HTR-8/SVneo (cell line): ENCODE data around the gene SLC6A19.

Experiments
- DNase-seq: peaks from one replicate; pipeline ENCODE4 v3.0.0; 2011; ENCODE audit warnings: low spot score, mixed read lengths; ENCODE audit not compliant: insufficient read length
- FAIRE-seq: peaks from 2 replicates; lab custom pipeline; 2011; peaks lifted over from hg19 to GRCh38; lab: Jason Lieb, UNC

SLC6A19 gene

DNA sequence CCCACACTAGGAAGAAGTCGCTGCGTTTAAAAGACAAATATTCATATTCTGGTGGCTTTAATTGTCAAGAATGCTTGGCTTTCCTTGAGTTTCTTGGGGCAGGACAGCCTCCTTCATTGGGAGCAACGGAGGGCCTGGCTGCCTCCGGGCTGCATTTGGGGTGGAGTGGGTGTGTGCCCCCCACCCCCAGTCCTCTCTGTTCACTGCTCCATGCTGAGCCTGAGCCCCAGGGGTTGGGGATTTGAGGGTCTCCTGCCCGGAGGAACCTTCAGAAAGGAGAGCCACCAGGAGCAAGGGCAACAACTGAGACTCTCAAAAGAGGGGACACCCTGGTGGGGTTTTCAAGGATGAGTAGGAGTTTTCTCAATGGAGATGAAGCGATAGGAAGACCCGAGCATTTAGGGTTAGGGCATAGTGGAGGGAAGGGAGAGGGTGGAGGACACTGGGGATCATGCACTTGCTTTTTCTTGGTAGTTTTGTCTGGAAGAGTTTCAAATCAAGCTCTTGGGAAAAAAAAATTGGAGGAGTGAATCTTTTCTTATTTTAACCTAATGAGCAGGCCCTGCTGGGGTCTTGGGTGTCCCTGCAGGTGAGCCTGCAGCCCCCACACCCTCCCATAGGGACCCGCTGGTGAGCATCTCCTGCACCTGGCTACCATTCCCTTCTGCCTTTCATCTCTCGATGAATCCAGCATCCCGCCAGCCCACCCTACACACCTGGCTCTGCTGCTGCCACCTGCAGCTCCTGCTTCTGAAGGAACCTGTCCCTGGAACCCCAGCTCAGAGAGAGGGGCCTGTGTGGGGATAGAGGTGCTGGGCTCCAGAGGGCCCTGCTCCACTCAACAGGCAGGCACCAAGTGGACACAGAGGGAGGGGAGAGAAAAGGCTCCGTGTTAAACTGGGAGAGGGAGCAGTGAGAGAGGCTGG, 4.1 kb downstream of the SLC6A19 start:
- DNase-seq (no peak), FAIRE-seq (no peak)

DNA sequence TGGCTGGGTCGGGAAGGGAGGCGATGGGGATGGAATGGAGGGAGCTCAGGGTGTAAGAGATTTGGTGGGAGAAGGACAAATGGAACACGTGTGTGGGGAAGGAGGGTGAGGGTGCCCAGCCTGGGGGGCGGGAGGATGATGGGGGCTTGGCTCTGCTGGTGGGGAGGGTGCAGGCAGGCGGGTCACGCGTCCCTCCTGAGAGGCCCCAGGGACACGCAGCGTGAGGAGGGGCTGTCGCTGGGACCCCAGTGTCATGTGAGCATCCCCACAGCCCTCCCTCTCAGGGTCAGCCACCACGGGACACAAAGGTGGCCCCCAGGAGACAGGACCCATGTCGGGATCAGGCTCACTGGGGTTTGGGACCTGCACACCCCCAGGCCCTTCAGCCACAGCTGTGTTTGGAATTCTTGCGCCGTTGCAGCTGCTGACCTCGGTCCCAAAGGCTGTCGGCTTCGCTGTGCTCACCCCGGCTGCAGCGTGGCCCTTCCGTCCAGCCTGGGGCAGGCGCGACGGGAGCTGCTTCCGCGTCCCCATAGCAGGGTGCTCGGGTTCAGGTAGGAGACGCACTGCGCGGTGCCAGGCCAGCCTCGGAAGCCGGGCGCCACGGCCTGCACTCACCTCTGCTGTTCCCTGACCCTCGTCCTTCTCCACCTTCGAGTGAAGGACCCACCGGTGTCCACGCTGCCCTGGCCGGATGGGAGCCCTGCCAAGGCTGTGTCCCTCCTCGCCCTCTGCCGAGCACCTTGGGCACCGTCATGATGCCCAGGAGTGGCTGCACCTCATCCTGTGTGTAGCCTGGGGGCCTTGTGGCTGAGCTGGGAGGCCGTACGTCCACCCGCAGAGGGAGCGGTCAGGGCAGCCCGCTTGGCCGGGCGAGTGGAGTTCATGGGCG, 5.4 kb downstream of the SLC6A19 start:
- FAIRE-seq, result peak; percentile 23
- no peak for DNase-seq

DNA sequence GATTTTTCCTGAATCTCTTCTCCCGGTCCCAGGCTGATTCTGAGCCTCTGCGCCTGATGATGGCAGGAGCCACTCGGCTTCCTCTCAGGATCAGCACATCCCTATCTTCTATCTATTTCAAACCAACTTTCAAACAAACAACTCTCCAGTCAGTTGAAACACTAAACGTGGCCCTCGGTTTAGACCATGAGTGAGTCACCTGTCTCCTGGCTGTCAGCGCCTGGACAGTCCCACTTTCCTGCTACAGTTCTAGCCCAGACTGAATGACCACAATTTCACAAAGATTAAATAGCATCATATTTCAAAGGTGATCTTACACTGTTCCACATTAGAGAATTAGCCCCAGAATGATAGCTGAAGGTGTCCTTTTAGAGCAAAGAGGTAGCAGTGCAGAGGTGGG, 6.2 kb downstream of the SLC6A19 start:
- FAIRE-seq, result no peak

DNA sequence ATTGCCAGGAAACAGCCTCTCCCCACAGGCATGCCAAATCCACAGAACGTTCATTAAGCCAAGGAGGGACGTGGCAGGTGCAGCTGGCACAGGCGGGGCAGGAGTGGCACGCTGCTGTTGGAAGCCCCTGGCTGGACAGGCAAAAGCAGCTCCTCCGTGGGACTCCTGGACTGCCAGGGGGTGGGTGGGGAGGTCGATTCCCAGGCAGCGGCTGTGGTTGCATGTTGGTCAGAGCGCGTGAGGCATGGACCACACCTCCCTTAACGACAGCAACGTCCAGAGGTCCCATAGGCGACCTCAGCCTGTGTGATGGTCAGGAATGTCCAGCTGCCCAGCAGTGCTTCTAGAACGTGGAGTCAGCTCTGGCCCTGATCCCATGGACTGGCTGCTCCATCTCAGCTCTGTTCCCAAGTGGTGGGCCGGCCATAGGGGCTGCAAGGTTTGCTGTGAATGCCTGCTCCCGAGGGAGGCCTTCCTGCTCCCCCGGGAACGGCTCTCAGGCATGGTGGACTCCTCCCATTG, 6.9 kb downstream of the SLC6A19 start:
- FAIRE-seq (no peak), DNase-seq (no peak)

More for the DNA sequence above, 6.2 kb downstream of the SLC6A19 start:
- no peak for DNase-seq

DNA sequence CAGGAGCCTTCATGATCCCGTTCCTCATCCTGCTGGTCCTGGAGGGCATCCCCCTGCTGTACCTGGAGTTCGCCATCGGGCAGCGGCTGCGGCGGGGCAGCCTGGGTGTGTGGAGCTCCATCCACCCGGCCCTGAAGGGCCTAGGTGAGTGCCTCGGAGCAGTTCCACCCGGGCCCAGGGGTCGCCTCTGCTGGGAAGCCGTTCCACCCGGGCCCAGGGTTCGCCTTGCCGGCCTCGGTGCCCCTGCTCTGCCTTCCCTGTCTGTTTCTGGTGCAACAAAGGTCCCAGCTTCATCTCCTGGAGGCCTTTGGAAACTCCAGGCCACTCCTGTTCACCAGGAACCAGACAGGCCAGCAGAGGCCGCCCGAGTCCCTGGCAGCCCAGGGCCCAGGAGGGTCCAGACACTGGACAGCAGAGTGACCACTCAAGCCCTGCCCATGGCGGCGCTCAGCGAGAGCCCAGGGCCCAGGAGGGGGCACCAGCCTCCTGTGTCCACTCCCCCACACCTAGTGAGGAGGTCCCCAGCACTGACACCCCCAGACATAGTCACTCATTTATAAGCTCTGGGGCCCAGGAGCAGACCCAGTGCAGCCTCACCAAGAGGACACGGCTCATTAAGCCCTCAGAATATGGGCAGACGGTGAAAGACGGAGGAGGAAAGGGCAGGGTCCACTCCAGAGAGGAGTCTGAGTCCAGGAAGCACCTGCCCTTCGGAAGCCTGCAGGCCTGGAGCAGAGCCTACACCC, 7.5 kb downstream of the SLC6A19 start:
- DNase-seq (peak; percentile 95), FAIRE-seq (peak; percentile 16)

DNA sequence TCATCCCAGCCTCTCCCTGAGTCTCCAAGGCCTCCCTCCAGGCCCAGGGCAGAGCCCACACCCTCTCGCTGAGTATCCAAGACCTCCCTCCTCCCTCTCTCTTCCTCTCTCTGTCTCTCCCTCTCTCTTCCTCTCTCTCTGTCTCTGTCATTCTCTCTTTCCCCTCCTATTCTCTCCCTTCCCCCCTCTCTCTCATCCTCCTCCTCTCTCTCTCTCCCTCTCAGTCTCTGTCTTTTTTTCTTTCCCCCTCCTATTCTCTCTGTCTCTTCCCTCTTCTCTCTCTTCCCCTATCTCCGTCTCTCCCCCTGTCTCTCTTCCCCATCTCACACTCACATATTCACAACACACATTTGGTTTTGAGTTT, 8.1 kb downstream of the SLC6A19 start:
- DNase-seq (no peak), FAIRE-seq (no peak)

DNA sequence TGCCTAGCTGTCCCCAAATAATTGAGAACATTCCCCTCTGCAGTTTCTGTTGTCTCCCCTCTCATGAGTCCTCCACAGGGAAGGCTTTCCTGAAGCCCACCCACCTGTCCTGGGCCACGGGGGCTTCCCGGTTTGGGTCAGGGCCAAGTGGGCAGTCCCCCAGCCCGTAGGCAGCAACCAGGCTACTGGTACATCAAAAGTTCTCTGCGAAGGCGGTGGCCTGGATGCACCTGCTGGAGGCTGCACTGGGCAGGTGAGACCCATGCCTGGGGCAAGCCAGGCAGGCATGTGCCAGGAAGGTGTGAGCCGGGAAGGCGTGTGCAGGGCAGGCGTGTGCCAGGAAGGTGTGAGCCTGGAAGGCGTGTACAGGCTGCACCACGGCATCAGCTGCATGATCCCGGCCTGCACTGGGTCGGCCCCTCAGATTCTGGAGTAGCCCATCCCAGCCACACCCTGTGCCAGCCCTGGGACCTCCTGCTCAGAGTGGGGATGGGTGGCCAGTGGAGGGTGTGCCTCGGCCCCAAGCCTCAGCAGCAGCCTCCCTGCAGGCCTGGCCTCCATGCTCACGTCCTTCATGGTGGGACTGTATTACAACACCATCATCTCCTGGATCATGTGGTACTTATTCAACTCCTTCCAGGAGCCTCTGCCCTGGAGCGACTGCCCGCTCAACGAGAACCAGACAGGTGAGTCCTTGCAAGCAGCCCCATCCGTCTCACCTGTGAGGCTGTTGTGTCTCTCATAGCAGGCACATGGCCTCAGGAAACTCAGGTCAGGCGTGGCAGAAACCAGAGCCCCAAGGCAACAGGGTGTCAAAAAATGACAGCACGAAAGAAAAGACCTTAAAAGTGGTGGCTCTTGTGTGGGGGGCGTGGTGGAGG, 8.7 kb downstream of the SLC6A19 start:
- FAIRE-seq (no peak), DNase-seq (no peak)

DNA sequence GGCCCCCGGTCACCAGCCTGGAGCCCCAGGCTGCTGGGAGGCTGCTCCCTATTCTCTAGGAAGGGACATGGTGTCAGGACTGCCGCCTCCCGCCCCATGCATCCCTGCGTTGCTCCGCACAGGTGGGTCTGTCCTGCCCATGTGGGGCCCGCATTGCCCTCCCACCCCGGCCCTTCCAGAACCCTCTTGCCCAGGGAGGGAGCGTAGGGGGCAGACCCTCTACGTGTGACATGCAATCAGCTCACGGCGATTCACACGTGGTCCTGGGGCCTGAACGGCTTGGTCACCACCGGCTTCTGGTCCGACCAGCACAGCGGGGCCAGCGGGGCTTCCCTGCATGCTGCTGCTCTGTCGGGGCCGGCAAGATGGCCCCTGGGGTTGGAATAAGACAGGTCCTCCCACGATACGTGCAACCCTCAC, 9.4 kb downstream of the SLC6A19 start:
- DNase-seq (no peak), FAIRE-seq (no peak)

DNA sequence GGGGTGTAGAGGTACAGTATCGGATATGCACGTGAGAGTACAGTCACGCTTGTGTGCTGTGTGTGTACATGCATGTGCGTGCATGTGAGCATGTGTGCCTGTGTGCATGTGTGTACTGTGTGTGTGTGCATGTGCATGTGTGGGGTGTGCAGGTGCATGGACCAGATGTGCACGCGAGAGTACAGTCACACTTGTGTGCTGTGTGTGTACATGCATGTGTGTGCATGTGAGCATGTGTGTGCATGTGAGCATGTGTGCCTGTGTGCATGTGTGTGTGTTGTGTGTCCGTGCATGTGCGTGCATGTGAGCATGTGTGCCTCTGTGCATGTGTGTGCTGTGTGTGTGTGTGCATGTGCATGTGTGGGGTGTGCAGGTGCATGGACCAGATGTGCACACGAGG, 10.3 kb downstream of the SLC6A19 start:
- FAIRE-seq, result peak; percentile 99
- DNase-seq, result no peak

DNA sequence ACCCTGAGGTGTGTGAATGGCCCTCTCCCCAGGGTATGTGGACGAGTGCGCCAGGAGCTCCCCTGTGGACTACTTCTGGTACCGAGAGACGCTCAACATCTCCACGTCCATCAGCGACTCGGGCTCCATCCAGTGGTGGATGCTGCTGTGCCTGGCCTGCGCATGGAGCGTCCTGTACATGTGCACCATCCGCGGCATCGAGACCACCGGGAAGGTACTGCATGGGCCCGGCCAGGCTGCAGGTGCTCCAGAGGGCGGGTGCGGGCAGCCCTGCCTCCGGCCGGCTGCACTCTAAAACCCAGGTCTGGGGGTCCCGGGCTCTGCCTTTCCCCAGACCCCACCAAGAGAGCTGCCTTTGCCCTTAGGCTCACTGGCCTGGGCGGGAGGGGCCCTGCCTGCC, 10.9 kb downstream of the SLC6A19 start:
- DNase-seq (no peak), FAIRE-seq (no peak)

DNA sequence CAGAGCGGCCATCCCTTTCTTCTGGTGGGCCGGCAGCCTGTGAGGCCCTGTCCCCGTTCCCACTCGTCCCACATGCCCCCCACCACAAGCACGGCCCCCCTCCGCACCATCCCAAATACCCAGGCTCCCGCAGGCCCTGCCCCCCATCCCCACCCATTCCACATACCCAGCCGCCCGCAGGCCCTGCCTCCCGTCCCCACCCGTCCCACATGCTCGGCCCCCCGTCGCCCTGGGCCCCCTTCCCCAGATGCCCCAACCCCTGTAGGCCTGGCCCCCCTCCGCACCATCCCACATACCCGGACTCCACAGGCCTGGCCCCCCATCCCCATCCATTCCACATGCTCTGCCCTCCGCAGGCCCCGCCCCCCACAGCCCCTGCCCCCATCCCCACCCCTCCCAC, 11.5 kb downstream of the SLC6A19 start:
- no peak for FAIRE-seq
- no peak for DNase-seq

DNA sequence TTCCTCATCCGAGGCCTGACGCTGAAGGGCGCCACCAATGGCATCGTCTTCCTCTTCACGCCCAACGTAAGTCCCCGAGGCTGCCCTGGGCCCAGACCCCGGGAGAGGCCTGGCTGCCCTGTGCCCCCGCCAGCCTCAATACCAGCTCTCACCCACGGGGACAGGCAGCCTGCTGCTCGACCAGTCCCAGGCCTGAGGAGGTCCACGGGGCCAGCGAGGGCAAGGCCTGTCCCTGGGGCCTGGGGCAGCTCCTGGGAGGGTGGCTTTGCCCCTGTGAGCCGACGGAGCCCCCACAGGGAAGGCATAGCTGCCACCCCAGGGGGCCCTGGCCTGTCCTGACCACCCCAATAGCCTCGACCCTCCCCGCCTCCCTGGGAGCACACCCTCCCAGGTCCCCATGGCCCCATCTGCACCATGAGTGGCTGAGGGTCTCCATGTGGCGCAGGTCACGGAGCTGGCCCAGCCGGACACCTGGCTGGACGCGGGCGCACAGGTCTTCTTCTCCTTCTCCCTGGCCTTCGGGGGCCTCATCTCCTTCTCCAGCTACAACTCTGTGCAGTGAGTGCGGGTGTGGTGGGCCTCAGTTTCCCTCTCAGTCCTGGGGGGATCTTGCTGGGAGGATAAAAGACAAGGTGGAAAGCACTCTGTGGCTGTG, 12.2 kb downstream of the SLC6A19 start:
- FAIRE-seq, result no peak
- DNase-seq, result no peak

DNA sequence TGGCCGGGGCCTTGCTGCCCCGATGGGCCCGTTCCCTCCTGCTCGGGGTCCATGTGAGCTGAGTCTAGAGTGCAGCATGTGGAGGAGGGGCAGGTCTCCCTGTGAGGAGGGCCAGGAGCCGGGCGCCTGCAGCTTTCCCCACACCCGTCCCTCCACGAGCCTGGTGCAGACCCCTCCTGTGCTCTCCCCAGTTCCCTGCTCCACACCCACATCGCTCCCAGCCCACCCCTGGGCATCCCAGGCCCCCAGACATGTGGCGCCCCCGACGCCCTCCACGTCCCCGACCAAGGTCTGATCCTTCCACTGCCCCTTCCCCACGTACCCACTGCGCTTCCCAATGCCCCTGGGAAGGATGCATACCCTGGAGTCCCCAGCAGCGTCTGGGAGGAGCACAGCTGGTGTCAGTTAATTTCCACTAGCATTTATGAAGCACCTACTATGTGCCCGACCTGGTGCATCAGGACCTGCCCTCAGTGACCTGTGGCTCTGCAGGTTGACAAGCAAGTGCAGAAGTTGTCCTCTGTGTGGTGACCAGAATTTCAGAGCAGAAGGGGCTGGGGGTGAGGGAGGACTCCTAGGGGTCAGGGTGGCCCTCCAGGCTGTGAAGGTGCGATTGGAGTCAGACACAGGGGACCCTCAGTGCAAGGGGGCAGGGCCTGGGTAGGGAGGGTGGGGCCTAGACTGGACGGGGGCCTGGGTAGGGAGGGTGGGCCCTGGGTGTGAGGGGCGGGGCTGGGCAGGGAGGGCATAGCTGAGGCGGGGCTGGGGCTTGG, 13.0 kb downstream of the SLC6A19 start:
- no peak for DNase-seq
- no peak for FAIRE-seq

DNA sequence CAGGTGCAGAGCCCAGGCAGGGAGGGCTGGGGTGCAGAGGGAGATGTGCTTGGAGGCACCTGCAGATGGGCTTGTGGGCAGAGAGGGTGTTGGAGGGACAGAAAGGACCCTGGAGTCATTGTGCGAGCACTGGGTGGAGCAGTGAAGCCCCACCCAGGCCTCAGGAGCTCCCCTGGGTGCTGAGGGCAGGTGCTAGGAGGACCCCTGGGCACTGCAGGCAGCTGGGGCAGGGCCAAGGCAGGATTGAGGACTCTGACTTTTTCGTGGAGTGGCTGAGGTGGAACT, 13.5 kb downstream of the SLC6A19 start:
- FAIRE-seq (no peak), DNase-seq (no peak)

DNA sequence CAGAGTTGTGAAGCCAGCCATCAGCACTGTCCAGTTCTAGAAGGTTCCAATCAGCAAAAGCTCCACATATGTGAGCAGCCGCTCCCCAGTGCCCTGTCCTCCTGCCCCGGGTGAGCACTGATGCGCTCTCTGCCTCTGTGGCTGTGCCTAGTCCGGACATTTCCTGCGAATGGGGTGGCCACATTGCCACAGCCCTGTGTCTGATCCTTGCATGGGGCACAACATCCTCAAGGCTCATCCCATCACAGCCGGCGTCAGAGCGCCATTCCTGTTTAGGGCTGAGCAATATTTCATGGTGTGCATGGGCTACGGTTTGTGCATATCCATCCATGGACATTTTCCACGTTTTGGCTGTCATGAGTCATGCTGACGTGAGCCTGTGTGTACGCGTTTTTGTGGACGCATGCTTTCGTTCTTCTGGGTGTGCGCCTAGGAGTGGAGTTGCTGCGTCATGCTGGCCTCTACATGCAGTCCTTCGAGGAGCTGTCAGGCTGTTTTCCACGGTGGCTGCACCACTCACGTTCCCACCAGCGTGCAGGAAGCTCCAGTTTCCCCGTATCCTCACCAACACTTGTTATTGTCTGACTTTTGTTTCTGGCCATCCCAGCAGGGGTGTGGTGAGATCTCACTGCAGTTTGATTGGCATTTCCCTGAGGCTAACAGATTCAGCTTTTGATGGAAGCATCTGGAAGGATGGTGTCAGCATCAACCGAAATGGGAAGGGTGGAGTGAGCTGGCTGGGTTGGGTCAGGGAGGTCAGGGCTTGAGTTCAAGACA, 14.1 kb downstream of the SLC6A19 start:
- DNase-seq (no peak), FAIRE-seq (peak; percentile 49)

DNA sequence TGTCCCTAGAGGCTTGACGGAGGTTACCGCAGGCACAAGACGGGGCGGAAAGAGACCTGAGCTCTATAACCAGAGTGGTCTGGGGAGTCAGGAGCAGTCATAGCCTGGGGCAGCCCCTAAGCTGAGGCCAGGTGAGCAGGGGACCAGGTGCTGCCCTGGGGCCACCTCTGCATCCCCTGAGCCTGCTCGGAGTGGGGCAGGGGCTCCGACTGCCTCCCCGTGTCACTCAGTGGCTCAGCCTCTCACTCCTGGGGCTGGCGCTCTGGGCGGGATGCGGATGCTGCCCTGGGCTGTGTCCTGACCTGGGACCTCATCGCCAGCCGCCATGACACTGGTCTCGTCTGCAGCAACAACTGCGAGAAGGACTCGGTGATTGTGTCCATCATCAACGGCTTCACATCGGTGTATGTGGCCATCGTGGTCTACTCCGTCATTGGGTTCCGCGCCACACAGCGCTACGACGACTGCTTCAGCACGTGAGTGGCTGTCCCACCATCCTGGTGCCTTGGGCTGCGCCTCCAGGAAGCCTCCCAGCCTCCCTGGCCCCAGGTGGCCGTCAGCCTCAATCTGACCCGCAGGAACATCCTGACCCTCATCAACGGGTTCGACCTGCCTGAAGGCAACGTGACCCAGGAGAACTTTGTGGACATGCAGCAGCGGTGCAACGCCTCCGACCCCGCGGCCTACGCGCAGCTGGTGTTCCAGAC, 15.0 kb downstream of the SLC6A19 start:
- no peak for DNase-seq
- peak; percentile 44 for FAIRE-seq

DNA sequence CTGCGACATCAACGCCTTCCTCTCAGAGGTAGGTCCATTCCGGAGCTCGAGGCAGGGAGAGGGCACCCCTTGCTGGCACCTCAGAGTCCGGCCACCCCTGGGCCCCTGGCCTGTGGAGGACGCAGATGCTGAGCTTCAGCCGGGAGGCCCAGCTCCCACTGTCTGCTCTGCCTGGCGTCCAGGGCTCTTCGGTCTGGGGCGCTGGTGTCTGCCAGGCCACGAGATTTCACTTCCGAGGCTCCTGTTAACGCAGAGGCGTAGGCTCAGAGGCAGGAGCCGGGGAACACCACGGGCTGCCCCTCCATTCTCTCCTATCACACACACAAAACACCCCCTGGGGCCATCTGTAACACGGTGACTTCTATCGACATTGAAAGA, 15.5 kb downstream of the SLC6A19 start:
- no peak for DNase-seq
- no peak for FAIRE-seq
